Esophagus squamous epithelium (tissue), 5 donors: ENCODE results near the gene TRIM65. TPM values are rescaled to one million over a fixed set of nuclear protein-coding genes. Genes with fewer than 3 reads are reported as not detected.

Source experiments
- DNase-seq: peaks from one replicate; lab custom pipeline; 2025; lab: John Stamatoyannopoulos, UW
- H3K27ac ChIP-seq, 4 donors: fragments of 200-600 bp; sonication (generic); one replicate each; pipeline ENCODE4 v1.5.1; 2016 to 2019; ENCODE audit warnings: mild to moderate bottlenecking in 1 of 4
- H3K27me3 ChIP-seq, 4 donors: fragments of 200-600 bp; sonication (generic); 1 replicate in 3 of 4; 2 replicates in 1 of 4; pipeline versions ENCODE4 v1.5.1 to v1.6.0; 2017 to 2021; ENCODE audit warnings: antibody characterized with exemption in 1 of 4
- H3K36me3 ChIP-seq, 3 donors: fragments of 200-600 bp; sonication (generic); one replicate each; pipeline ENCODE4 v1.5.1; 2016 to 2019
- H3K4me1 ChIP-seq, 3 donors: fragments of 200-600 bp; sonication (generic); one replicate each; pipeline ENCODE4 v1.5.1; 2017 to 2019
- H3K4me3 ChIP-seq, 4 donors: fragments of 200-600 bp; sonication (generic); 1 replicate in 3 of 4; 2 replicates in 1 of 4; pipeline ENCODE4 v1.5.1; 2016 to 2019; ENCODE audit warnings: mild to moderate bottlenecking in 2 of 4, moderate library complexity in 1 of 4
- H3K9me3 ChIP-seq, 3 donors: fragments of 200-600 bp; sonication (generic); one replicate each; pipeline ENCODE4 v1.5.1; 2016 to 2019
- POLR2A ChIP-seq, 4 donors: fragments of 450-650 bp; IDR thresholded peaks; one replicate each; pipeline ENCODE4 v1.6.1; 2017; ENCODE audit warnings: antibody characterized with exemption in 4 of 4, mild to moderate bottlenecking in 4 of 4, moderate library complexity in 3 of 4
- WGBS, 2 donors: methylation state at CpG; one replicate each; pipeline ENCODE4 v1.1.5; 2018; 5-methylcytosine and 5-hydroxymethylcytosine counted together
- intact Hi-C: fragments of 100-400 bp; cut with DNase I; formaldehyde crosslinking; loops from one replicate; pipeline ENCODE4 v1.15.0; 2022
- total RNA-seq, 4 donors: library from RNA; depleted of rRNA; stranded (reverse); fragments of >200 nt; gene quantifications; one replicate each; pipeline ENCODE4 v1.1.0, GENCODE V29; 2016
- TF ChIP-seq, protein P1 (sequence below), 6 experiments: fragments of 450-650 bp in 4 of 6; fragments of 200-600 bp in 2 of 6; sonication (generic) in 2 of 6; IDR thresholded peaks; one replicate each; pipeline ENCODE4 v1.5.1; 2016 to 2019; ENCODE audit warnings: antibody characterized with exemption in 6 of 6, mild to moderate bottlenecking in 4 of 6, moderate library complexity in 4 of 6
- donor health status: DM: yes; HTN: yes; CAD: no.

Gene TRIM65, protein sequence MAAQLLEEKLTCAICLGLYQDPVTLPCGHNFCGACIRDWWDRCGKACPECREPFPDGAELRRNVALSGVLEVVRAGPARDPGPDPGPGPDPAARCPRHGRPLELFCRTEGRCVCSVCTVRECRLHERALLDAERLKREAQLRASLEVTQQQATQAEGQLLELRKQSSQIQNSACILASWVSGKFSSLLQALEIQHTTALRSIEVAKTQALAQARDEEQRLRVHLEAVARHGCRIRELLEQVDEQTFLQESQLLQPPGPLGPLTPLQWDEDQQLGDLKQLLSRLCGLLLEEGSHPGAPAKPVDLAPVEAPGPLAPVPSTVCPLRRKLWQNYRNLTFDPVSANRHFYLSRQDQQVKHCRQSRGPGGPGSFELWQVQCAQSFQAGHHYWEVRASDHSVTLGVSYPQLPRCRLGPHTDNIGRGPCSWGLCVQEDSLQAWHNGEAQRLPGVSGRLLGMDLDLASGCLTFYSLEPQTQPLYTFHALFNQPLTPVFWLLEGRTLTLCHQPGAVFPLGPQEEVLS
- total RNA-seq: 10 to 100 TPM; 17.3 to 24.6 (median 19.6) TPM

- Histone ChIP-seq H3K36me3 (peaks cover 12 to 56% (median 37%) of the 10 kb centered on the region in 3 donors), H3K27ac (peak within 1 kb of the TSS; percentile 84 to 99 (median 95)), H3K27me3 (no peaks in the 10 kb centered on the region), H3K4me3 (peak within 1 kb of the TSS; percentile 72 to 98 (median 90)), H3K4me1 (peaks cover 25 to 62% (median 32%) of the 10 kb centered on the region in 3 donors), H3K9me3 (no peaks in the 10 kb centered on the region)
- intact Hi-C loops: no loop called here
- 0% methylated on average over 10 of the region's 102 CpGs; no CpG with 5 or more reads in 1 of the 2 donors for WGBS, 2 donors
- no peak for DNase-seq
- TF ChIP-seq, protein P1, sequence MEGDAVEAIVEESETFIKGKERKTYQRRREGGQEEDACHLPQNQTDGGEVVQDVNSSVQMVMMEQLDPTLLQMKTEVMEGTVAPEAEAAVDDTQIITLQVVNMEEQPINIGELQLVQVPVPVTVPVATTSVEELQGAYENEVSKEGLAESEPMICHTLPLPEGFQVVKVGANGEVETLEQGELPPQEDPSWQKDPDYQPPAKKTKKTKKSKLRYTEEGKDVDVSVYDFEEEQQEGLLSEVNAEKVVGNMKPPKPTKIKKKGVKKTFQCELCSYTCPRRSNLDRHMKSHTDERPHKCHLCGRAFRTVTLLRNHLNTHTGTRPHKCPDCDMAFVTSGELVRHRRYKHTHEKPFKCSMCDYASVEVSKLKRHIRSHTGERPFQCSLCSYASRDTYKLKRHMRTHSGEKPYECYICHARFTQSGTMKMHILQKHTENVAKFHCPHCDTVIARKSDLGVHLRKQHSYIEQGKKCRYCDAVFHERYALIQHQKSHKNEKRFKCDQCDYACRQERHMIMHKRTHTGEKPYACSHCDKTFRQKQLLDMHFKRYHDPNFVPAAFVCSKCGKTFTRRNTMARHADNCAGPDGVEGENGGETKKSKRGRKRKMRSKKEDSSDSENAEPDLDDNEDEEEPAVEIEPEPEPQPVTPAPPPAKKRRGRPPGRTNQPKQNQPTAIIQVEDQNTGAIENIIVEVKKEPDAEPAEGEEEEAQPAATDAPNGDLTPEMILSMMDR (IDR thresholded peaks at IDR 0.05): peak; percentile 24 to 44 (median 33)
- peak in 2 of 4 donors; percentile 59 to 83 for TF ChIP-seq POLR2A (IDR thresholded peaks at IDR 0.05)
These were observed at the start of gene TRIM65 for GRCh38 chr17:75896415-75897159. TSS of gene TRIM65 (minus strand) at chr17:75896951. CDS start at chr17:75896937, 14 bp downstream.

DNA sequence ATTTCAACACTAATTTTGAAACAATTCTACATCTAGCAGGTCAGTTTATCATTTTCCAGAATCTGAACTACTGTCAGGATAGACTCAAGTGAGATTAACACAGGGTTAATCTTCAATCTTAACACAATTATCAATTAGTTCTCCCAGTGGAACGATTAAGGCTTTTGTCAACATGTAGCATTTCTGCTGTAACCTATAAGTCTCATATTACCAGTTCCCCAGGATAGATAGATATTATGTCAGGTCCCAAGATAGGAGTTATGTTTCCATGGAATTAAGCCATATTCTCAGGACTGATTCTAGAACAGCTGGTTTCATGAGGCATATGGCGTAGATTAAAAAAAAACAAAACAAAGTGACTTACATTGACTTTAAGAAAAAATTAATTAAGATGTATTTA lies 48.5 kb upstream of the TRIM65 start:
- H3K36me3 ChIP-seq: peaks cover 25 to 70% (median 29%) of the 10 kb centered on the region in 3 donors

GRCh38 chr17:75943491-75943890 lies 46.7 kb upstream of the TRIM65 start:
- Histone ChIP-seq H3K36me3 (peaks cover 8 to 53% (median 21%) of the 10 kb centered on the region in 3 donors), H3K4me3 (no peak overlapping the region), H3K27me3 (no peaks in the 10 kb centered on the region), H3K4me1 (peaks cover 5 to 16% (median 11%) of the 10 kb centered on the region in 3 donors), H3K27ac (no peak overlapping the region), H3K9me3 (no peaks in the 10 kb centered on the region)
- TF ChIP-seq, protein P1 (IDR thresholded peaks at IDR 0.05): no peak
- TF ChIP-seq POLR2A (IDR thresholded peaks at IDR 0.05): no peak
- WGBS, 2 donors: 89 to 91% methylated on average over 1 of the region's 1 CpG
- intact Hi-C loops: loop anchor here (10.0 kb wide), 1 partner anchor 461 kb away; no protein-coding TSS in a partner anchor
- DNase-seq: no peak

More for the DNA sequence above, 48.5 kb upstream of the TRIM65 start:
- Histone ChIP-seq H3K27ac (no peak overlapping the region), H3K27me3 (no peaks in the 10 kb centered on the region), H3K4me3 (no peak overlapping the region), H3K9me3 (no peaks in the 10 kb centered on the region), H3K4me1 (peaks cover 5 to 11% (median 9%) of the 10 kb centered on the region in 3 donors)
- WGBS, 2 donors: 78 to 79% methylated on average over 2 of the region's 2 CpGs
- intact Hi-C loops: loop anchor here (10.0 kb wide), 1 partner anchor 460 kb away; no protein-coding TSS in a partner anchor
- DNase-seq: no peak
- TF ChIP-seq, protein P1 (IDR thresholded peaks at IDR 0.05): no peak
- TF ChIP-seq POLR2A (IDR thresholded peaks at IDR 0.05): no peak

DNA sequence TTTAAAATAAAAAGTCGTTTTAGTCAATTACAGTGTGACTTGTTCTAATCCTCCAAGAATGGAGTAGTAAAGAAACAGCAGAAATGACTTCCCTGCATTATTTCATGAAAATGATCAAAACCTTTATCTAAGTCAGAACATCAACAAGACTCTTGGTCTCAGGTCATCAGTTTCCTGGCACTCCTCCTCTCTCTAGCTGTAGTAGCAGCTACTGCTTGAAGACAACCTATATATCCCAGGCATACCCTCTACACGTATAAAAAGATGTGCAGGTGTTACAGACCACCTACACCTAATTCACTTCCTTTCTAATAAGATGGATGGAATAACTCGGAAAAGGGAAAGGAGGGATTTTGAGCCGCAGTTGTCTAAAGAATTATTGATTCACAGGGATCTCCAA lies 45.7 kb upstream of the TRIM65 start:
- no peak for DNase-seq
- WGBS, 2 donors: 89 to 95% methylated on average over 4 of the region's 4 CpGs
- peaks cover 0 to 43% (median 15%) of the 10 kb centered on the region in 3 donors for H3K36me3 ChIP-seq
- TF ChIP-seq POLR2A (IDR thresholded peaks at IDR 0.05): no peak
- TF ChIP-seq, protein P1 (IDR thresholded peaks at IDR 0.05): no peak
- no peak overlapping the region for H3K4me3 ChIP-seq
- no peak overlapping the region for H3K27ac ChIP-seq
- H3K27me3 ChIP-seq: no peaks in the 10 kb centered on the region
- intact Hi-C loops: loop anchor here (10.0 kb wide), 1 partner anchor 462 kb away; no protein-coding TSS in a partner anchor
- no peaks in the 10 kb centered on the region for H3K9me3 ChIP-seq
- peaks cover 5 to 16% (median 11%) of the 10 kb centered on the region in 3 donors for H3K4me1 ChIP-seq
